GM21447 (cell line): ENCODE results near the gene LBP.
"Not testable (repeated sequence)": the region's sequence is repeated elsewhere in the genome, so short reads cannot be mapped to it uniquely, and the experiment has no call there.

Source experiments
- ATAC-seq: cut with Tn5 transposase; IDR thresholded peaks from one replicate; pipeline ENCODE4 v1.9.1; 2021; ENCODE audit not compliant: unreplicated experiment

LBP gene

GRCh38 chr20:38320221-38320620 is 26.1 kb upstream of the LBP start:
- no peak for ATAC-seq

- no peak for ATAC-seq
Measured at GRCh38 chr20:38321959-38322598, 24.2 kb upstream of the LBP start.

- no peak for ATAC-seq
Measured at GRCh38 chr20:38324159-38324558, 22.1 kb upstream of the LBP start.

GRCh38 chr20:38325167-38325566 is 21.1 kb upstream of the LBP start:
- ATAC-seq = no peak

GRCh38 chr20:38325905-38326304 is 20.4 kb upstream of the LBP start:
- ATAC-seq = no peak

GRCh38 chr20:38326309-38326708 is 20.0 kb upstream of the LBP start:
- no peak for ATAC-seq

GRCh38 chr20:38330638-38331037 is 15.6 kb upstream of the LBP start:
- no peak for ATAC-seq

GRCh38 chr20:38331245-38331644 is 15.0 kb upstream of the LBP start:
- no peak for ATAC-seq

GRCh38 chr20:38331814-38332213 is 14.5 kb upstream of the LBP start:
- ATAC-seq = no peak

GRCh38 chr20:38334016-38334415 is 12.3 kb upstream of the LBP start:
- no peak for ATAC-seq

GRCh38 chr20:38336726-38337125 is 9.6 kb upstream of the LBP start:
- ATAC-seq = no peak

GRCh38 chr20:38337561-38338140 is 8.6 kb upstream of the LBP start:
- ATAC-seq = no peak

GRCh38 chr20:38338849-38339520 is 7.3 kb upstream of the LBP start:
- ATAC-seq = no peak

GRCh38 chr20:38339521-38339896 is 6.8 kb upstream of the LBP start:
- ATAC-seq = not testable (repeated sequence)

GRCh38 chr20:38339997-38340396 is 6.3 kb upstream of the LBP start:
- no peak for ATAC-seq

- no peak for ATAC-seq
Measured at GRCh38 chr20:38340693-38341092, 5.6 kb upstream of the LBP start.

- no peak for ATAC-seq
Measured at GRCh38 chr20:38342216-38342615, 4.1 kb upstream of the LBP start.

GRCh38 chr20:38342713-38343310 is 3.5 kb upstream of the LBP start:
- no peak for ATAC-seq

- no peak for ATAC-seq
Measured at GRCh38 chr20:38343311-38344106, 2.8 kb upstream of the LBP start.

GRCh38 chr20:38344107-38344701 is 2.1 kb upstream of the LBP start:
- ATAC-seq = no peak

GRCh38 chr20:38345643-38346042 is 639 bp upstream of the LBP start:
- no peak for ATAC-seq
